Astrocyte (in vitro differentiated cells and primary cell): ENCODE measurements around the gene PDE11A.

ENCODE experiments used
- CTCF ChIP-seq: IDR thresholded peaks from 2 replicates; pipeline ENCODE4 v1.5.1; 2011; ENCODE audit warnings: low read depth, mild to moderate bottlenecking, inconsistent platforms, low read length, moderate library complexity; ENCODE audit not compliant: insufficient read depth
- EZH2 ChIP-seq: IDR thresholded peaks from 2 replicates; pipeline ENCODE4 v1.6.1; 2012; ENCODE audit warnings: mild to moderate bottlenecking, low read length, inconsistent platforms; ENCODE audit not compliant: insufficient read depth

DNA sequence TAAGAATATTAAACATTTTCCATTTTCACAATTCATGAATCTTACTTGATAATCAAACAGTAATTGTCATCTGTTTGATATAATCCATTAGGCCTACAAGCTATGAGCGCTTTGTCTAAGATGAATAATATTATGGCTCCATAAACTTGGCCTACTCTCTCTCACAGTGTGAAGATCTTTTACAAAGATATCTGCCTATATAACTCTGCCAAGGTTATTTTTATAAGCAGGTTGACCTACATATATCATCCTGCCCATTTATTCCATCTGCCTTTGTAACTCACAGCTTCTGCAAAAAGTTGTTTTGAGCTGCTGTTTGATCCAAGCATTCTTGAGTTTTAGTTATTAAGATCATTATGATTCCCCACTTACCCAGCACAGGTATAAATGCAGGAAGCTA lies 158.3 kb downstream of the PDE11A start:
- TF ChIP-seq EZH2 = no peak
- TF ChIP-seq CTCF = no peak
